IPS DF 6.9 (cell line): ENCODE measurements around the gene FOCAD.
A peak's percentile ranks its signal among the peaks of the same experiment; 100 is the strongest.

ENCODE experiments used
- DNase-seq: peaks from one replicate; pipeline ENCODE4 v3.0.0-alpha.2; 2013; ENCODE audit warnings: low read depth, low spot score
- H3K27ac ChIP-seq: one replicate; pipeline ENCODE4 v1.5.1; 2013; ENCODE audit warnings: low read length, control low read depth
- H3K27me3 ChIP-seq: 2 replicates; pipeline ENCODE4 v1.6.1; 2013; ENCODE audit warnings: mild to moderate bottlenecking, low read length; ENCODE audit not compliant: control insufficient read depth, insufficient read depth
- H3K36me3 ChIP-seq: 2 replicates; pipeline ENCODE4 v1.6.1; 2013; ENCODE audit warnings: low read length; ENCODE audit not compliant: control insufficient read depth, insufficient read depth
- H3K4me1 ChIP-seq: 2 replicates; pipeline ENCODE4 v1.6.1; 2013; ENCODE audit warnings: low read length; ENCODE audit not compliant: control insufficient read depth, insufficient read depth
- H3K4me3 ChIP-seq: 2 replicates; pipeline ENCODE4 v1.5.1; 2013; ENCODE audit warnings: mild to moderate bottlenecking, low read length
- H3K9me3 ChIP-seq: 2 replicates; pipeline ENCODE4 v1.6.1; 2013; ENCODE audit warnings: low read length, inconsistent platforms; ENCODE audit not compliant: control insufficient read depth, insufficient read depth
- WGBS: extraction: QIAGEN DNeasy Blood & Tissue Kit; methylation state at CpG from one replicate; pipeline ENCODE4 v1.1.7; 2013; ENCODE audit warnings: mixed read lengths, missing lambda C conversion rate; ENCODE audit not compliant: insufficient read length, insufficient coverage; 5-methylcytosine and 5-hydroxymethylcytosine counted together

The FOCAD gene, protein sequence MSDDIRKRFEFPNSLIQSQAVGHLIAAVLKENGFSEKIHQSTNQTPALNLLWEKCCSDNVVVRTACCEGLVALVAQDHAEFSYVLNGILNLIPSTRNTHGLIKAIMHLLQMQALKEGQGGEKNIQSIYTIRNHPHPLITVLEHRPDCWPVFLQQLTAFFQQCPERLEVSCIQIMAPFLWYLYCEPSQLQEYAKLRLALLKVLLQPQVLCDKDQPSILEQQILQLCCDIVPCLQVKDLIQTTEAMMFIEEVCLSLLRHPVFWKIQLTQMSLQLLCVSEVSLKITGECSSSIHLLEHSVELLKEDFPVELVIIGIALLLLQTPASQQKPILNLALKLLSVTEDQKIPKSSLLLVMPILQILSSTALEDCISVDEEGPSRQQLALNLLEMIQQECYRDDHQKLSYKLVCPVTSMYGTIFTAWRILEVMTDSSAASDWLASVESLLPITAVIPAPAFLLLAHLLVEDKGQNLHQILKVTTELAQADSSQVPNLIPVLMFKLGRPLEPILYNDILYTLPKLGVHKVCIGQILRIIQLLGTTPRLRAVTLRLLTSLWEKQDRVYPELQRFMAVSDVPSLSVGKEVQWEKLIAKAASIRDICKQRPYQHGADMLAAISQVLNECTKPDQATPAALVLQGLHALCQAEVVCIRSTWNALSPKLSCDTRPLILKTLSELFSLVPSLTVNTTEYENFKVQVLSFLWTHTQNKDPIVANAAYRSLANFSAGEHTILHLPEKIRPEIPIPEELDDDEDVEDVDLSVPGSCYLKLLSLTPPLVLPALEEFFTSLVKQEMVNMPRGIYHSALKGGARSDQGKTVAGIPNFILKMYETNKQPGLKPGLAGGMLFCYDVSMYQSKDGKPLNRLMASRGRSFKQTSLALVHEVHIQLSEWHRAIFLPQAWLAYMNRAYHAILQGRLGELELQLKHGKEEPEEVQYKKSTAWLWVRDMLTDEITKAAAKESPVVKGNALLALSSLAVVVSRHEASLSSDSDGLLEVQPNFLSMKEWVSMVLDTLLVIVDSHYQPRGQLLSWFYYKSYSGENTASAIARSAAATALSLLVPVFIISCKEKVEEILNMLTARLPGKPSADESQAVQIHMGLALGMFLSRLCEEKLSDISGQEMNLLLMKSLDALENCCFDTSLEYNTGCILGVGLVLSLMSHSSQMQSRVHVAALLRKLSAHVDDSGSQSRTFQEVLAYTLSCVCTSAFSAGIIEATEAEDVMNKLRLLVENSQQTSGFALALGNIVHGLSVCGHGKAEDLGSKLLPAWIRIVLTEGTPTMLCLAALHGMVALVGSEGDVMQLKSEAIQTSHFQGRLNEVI (N-terminal part only)

DNA sequence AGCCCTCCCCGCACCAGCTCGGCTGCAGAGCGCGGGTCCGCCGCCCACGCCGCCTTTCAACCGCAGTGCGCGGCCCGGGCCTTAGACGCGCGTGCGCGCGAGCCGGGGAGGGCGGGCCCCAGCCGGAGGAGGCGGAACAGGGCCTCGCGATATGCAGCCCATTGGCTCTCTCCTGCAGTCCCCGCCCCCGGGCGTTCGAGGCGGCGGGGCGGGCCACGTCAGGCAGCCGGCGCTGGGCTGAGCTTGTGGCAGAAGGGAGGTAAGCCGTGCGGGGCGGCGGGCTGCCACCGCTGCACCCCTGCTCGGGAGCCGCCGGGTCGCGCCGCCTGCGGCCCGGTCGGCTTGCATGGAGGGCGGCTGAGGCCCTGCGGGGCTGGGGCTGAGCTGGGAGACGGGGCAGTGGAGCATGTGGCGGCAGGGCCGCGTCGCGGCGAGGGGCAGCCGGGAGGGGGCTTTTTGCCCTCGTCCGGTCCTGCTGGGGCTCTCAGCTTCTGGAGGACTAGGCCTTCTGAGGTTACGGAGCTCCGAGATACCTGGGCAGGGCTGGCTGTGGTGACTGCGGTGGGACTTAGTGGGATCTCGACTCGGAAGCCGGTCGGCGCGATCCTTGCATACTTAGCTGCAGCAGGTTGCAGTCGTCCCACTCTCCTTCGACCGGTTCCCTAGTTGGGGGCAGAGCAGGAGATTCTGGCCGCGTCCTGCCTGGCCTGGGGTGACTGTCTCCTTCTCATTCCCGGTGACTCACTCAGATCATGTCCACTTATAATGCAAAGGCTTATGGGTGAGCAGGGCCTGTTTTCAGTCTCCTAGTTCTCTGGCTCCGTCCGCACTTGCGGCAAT is at the start of gene FOCAD:
Gene FOCAD (plus strand): TSS at position 225 of the 840 bp plus-strand sequence. CDS start 31,095 bp downstream, outside the sequence.
- Histone ChIP-seq H3K27me3 (no peaks in the 10 kb centered on the region), H3K4me1 (no peaks in the 10 kb centered on the region), H3K4me3 (peak within 1 kb of the TSS; percentile 72; the same call in 1 of the 2 replicates), H3K9me3 (no peaks in the 10 kb centered on the region), H3K36me3 (no peaks in the 10 kb centered on the region), H3K27ac (no peak within 1 kb of the TSS)
- no CpG with 5 or more reads among the region's 78 CpGs for WGBS
- peak; percentile 50 for DNase-seq

DNA sequence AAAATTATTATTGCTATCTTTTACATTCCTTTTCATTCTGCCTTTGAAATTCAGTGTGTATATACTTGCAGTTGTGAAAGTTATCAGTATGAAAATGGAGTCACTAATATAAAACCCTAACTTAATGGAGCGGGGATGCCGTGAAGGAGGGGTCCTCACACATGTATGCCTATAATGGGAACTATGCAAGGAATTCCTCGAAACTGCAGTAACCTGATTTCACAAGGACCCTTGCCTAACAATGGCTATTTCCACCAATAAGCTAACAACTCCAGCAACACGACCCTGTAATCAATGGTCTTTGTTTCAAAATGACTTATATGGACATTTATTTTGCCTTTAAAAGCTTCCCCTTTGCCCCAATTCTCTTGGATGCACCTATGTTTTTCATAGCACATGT is 49.2 kb upstream of the FOCAD start:
- Histone ChIP-seq H3K9me3 (no peaks in the 10 kb centered on the region), H3K4me1 (peaks cover 2% of the 10 kb centered on the region; the same call in 1 of the 2 replicates), H3K27me3 (no peaks in the 10 kb centered on the region), H3K4me3 (no peak overlapping the region), H3K27ac (no peak overlapping the region), H3K36me3 (no peaks in the 10 kb centered on the region)
- DNase-seq: no peak
- no CpG with 5 or more reads among the region's 4 CpGs for WGBS

DNA sequence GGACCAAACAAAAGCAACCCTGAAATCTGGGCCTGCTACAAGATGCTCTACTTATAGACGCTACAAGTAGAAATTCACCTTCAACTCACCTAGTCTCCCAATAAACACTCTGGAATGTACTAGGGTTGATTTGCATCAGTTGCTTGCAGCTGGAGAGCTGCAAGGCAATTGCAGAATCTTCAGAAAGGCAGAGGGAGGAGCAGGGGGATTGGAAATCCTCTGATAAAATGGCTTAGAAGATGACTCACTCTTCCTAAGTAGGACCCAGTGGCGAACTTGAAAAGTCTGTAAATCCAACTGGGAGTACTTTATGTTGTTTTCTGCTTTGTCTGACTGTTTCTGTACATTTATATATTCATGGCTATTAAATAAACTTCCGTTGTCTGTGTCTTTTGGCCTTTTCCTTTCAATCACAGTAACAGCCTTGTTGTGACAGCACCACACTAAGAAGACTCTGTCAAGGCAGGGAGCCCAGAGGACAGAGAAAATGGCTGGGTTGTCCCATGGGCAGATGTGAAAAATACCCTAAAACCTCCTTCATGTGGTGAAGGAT is 47.1 kb upstream of the FOCAD start:
- no peak for DNase-seq
- WGBS: no CpG with 5 or more reads among the region's 3 CpGs
- no peaks in the 10 kb centered on the region for H3K36me3 ChIP-seq
- H3K27me3 ChIP-seq: no peaks in the 10 kb centered on the region
- no peak overlapping the region for H3K27ac ChIP-seq
- H3K4me1 ChIP-seq: peaks cover 2% of the 10 kb centered on the region; the same call in 1 of the 2 replicates
- no peaks in the 10 kb centered on the region for H3K9me3 ChIP-seq
- H3K4me3 ChIP-seq: no peak overlapping the region

DNA sequence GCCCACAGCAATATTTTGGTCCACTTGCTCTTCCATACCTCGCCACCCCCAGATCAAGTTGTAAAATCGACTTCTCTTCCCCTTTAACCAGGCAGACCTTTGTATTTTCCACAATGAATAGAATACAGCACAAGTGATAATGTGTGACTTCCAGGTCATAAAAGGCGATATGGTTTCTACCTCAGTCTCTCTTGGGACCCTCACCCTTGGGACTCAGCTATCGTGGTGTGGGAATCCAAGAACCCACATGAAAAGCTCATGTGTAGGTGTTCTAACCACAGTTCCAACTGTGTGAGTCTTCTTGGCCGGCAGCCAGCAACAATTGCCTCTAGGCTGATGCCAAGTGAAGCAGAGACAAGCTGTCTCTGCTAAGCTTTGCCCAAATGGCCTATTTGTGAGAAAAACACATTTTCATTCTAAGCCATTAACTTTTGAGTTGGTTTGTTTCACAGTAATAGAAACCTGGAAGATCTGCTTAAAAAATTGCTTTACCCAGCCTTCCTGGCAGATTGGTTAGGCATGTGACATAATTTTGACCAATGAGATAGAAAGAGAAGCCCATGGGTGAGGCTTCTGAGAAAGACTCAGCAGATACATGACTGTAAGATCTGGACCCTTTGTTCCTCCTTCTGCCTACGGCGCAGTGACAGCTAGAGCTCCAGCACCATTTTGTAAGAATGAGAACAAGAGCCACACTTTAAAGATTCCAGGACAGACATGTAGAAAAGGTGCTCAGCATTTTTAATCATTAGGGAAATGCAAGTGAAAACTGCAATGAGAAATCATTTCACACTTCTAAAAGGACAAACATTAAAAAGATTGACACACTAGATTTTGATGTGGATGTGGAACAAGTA is 43.5 kb upstream of the FOCAD start:
- H3K9me3 ChIP-seq: no peaks in the 10 kb centered on the region
- peaks cover 2% of the 10 kb centered on the region; the same call in 1 of the 2 replicates for H3K4me1 ChIP-seq
- no peak overlapping the region for H3K27ac ChIP-seq
- no peak for DNase-seq
- WGBS: no CpG with 5 or more reads among the region's 7 CpGs
- no peaks in the 10 kb centered on the region for H3K36me3 ChIP-seq
- H3K27me3 ChIP-seq: no peaks in the 10 kb centered on the region
- no peak overlapping the region for H3K4me3 ChIP-seq

DNA sequence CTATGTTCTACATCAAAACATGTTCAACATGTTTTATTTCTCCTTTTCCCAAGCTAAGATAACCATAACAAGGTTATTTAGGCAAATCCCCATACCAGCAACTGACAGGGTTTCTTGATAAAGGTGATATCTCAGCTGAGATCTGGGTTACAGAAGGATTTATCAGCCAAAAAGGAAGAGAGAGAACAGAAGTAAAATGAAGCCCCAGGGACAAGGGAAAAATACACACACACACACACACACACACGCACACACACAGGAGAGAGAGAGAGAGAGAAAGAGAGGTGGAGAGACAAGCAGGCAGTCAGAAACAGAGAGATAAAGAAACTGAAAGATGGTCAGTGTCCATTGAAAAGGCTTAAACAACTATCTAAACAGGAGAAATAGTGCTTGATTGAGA is 42.0 kb upstream of the FOCAD start:
- WGBS: no CpG with 5 or more reads among the region's 1 CpG
- no peak overlapping the region for H3K4me3 ChIP-seq
- H3K9me3 ChIP-seq: no peaks in the 10 kb centered on the region
- no peak for DNase-seq
- H3K27ac ChIP-seq: no peak overlapping the region
- H3K4me1 ChIP-seq: no peaks in the 10 kb centered on the region
- no peaks in the 10 kb centered on the region for H3K27me3 ChIP-seq
- H3K36me3 ChIP-seq: no peaks in the 10 kb centered on the region

DNA sequence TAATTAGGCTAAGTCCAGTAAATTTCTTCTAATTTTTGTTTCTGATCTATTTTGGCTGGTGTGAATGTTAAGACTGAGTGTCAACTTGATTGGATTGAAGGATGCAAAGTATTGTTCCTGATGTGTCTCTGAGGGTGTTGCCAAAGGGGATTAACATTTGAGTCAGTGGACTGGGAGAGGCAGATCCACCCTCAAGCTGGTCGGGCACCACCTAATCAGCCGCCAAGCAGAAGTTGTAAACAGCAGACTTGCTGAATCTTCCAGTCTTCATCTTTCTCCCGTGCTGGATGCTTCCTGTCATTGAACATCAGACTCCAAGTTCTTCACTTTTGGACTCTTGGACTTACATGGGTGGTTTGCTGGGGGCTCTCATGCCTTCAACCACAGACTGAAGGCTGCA is 40.4 kb upstream of the FOCAD start:
- Histone ChIP-seq H3K36me3 (no peaks in the 10 kb centered on the region), H3K9me3 (no peaks in the 10 kb centered on the region), H3K4me1 (no peaks in the 10 kb centered on the region), H3K4me3 (no peak overlapping the region), H3K27ac (no peak overlapping the region), H3K27me3 (no peaks in the 10 kb centered on the region)
- DNase-seq: no peak
- WGBS: no CpG with 5 or more reads among the region's 3 CpGs

DNA sequence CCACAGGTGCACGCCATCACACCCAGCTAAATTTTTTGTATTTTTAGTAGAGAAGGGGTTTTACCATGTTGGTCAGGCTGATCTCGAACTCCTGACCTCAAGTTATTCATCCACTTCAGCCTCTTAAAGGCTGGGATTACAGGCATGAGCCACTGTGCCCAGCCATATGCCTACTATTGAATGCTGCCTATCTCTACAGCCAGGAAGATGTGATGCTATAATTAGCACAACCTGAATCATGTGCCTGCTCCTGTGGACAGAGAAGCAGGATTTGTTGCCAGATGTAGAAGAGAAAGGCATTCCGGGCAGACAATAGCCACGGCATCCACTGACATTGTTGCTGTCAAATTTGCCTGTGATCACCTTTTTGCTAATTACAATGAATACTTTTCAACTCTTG is 37.4 kb upstream of the FOCAD start:
- H3K4me3 ChIP-seq: no peak overlapping the region
- no peak overlapping the region for H3K27ac ChIP-seq
- H3K27me3 ChIP-seq: no peaks in the 10 kb centered on the region
- no peaks in the 10 kb centered on the region for H3K4me1 ChIP-seq
- DNase-seq: no peak
- no CpG with 5 or more reads among the region's 4 CpGs for WGBS
- H3K36me3 ChIP-seq: no peaks in the 10 kb centered on the region
- no peaks in the 10 kb centered on the region for H3K9me3 ChIP-seq

DNA sequence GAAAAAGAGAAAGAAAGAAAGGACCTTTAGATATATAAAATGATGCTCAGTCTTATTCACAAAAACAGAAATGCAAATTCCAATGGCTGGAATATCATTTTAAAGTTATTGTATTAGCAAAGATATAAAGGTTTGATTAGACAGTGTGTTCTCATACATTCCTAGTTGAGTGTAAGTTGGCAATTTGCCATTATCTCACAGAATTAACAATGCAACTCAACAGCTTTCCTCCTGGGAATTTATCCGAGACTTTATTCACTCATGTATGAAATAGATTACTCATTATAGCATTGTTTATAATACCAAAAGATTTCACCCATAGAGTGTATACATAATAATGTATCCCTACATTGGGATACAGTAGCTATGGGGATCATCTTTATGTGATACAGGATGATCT is 34.7 kb upstream of the FOCAD start:
- H3K27ac ChIP-seq: no peak overlapping the region
- no peaks in the 10 kb centered on the region for H3K36me3 ChIP-seq
- no CpG with 5 or more reads among the region's 1 CpG for WGBS
- H3K27me3 ChIP-seq: no peaks in the 10 kb centered on the region
- H3K4me3 ChIP-seq: no peak overlapping the region
- no peaks in the 10 kb centered on the region for H3K4me1 ChIP-seq
- no peaks in the 10 kb centered on the region for H3K9me3 ChIP-seq
- DNase-seq: no peak

DNA sequence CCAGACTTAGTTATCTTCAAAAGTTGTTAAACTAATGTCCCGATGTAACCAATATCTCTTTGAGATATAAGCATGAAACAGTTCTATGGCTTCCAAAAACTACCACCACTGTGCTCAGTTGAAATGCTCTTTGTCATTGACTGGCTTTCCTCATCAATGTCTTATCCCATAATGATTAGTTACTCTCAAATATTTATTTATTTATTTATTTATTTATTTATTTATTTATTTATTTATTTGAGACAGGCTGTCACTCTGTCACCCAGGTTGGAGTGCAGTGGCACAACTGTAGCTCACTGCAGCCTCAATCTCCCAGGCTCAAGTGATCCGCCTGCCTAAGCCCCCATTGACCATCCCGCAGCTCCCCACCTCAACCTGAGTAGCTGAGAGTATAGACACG is 33.7 kb upstream of the FOCAD start:
- no CpG with 5 or more reads among the region's 4 CpGs for WGBS

More for the DNA sequence above, 33.7 kb upstream of the FOCAD start:
- Histone ChIP-seq H3K27me3 (no peaks in the 10 kb centered on the region), H3K9me3 (no peaks in the 10 kb centered on the region), H3K4me1 (no peaks in the 10 kb centered on the region), H3K4me3 (no peak overlapping the region), H3K36me3 (no peaks in the 10 kb centered on the region), H3K27ac (no peak overlapping the region)
- no peak for DNase-seq
